Colon (tissue), 2 donors: ENCODE measurements around the gene CHI3L2.

ENCODE experiments used
- FAIRE-seq: peaks from 2 replicates; lab custom pipeline; 2012; peaks lifted over from hg19 to GRCh38; lab: Jason Lieb, UNC
- donor health status: control.
- donor health status: control.

The CHI3L2 gene

GRCh38 chr1:111252786-111253185 lies 25.3 kb downstream of the CHI3L2 start:
- no peak for FAIRE-seq

DNA sequence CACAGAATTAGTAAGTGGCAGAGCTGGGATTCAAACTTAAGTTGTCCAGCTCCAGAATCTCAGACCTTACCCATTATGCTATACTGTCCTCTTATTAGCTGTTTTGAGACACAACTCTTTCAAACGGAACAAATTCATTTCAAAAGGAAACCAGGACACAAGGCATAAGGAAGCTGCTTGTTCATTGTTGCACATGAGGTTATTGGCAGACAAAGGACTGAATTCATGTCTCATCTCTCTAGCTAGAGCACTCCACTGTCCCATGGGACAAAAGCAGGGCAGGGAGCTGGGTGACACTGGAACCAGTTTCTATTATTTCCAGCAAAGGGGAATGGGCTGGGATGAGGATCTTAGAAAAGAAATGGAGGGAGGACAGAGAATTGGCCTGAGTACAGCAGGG lies 26.4 kb downstream of the CHI3L2 start:
- no peak for FAIRE-seq

DNA sequence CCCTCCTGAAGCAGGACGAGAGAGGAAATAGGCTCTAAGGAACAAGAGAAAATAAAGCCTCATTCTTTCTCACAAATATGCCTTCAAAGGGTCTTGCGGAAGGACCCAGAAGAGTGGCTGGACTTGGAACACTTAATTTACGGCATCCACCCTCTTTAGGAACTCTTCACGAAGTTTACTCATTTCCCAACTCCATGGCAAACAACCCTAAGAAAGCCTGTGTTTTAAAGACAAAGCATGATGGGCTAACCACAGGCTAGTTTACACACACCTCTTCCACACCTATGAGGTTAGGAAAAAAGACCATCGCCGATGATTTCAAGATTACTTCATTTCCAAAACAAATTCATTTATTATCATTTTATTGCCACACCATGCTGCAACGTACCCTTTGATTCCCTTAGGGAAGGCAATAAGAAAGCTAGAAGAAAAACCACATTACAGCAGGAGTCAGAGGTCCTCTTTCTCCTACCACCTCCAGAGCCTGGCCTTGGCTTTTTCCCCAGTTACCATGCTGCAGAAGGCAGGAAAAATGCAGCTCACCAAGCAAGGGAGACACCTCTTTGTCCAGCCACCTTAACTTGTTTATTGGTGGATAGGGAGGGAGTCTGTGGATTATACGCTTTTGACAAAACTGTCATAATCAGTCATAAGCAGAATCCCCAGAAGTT lies 29.6 kb downstream of the CHI3L2 start:
- no peak for FAIRE-seq

DNA sequence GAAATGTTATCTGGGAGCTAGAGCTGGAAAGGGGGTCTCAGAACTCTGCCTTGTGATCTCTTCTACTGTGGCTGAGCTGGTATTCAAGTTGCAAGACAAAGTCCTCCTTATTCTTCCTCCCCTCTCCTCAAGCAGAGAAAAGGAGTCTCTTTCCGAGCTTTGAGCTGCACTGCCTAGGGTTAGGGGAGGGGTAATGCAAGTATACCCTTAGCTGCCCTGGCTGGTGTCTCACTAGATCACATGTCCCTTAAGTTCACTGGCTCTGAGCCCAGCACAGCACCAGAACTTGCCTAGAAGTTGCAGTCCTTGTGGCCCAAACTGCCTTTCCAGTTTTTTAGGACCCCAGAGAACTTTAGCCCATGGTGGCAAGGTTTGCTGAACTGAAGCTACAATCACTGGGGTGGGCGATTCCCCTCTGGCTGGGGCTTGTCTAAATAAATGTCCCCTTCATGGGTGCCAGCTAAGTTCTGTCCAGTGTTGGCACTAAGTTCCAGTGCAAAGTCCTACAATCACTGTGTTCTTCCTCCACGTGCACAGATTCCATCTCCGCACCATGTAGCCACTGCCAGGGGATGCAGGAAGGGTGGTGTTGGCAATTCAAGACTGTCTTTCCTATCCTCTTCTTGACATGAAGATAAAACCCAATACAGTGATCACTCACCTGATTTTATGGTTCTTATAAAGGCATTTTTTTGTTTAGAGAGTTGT lies 40.4 kb downstream of the CHI3L2 start:
- no peak for FAIRE-seq

GRCh38 chr1:111269825-111270406 lies 42.4 kb downstream of the CHI3L2 start:
- FAIRE-seq: no peak

DNA sequence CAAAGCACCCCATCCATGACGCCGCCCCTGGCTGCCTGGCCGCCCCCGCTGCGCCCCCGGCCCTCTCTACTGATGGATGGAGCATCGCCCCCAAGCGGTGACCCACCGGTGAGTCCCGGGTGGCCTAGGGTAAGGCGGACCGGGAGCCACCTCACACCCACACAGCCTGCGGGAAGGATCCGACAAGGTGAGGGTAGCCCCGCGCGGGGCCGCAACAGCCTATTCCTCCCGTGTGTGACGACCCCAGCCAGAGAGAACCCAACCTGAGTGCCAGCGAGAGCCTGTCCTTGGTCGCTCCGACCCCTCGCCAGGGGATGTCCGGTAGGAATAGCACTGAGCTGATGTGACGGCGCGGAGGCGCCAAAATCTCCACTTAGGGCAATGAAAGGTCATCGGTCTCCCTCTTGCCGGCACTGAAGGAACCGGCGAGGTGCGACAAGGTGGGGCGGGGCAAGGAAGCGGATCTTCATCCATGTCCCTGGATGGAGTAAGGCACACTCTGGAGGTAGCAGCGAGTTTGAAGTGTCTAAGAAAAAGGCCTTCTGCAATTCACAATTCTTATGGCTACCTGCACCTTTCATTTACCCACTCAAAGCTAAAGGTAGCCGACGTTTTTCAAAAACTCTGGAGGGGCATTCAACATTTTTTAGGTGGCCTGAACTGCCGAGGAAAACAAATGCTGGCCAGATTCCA lies 43.4 kb downstream of the CHI3L2 start:
- FAIRE-seq: no peak

- FAIRE-seq: no peak
Measured at GRCh38 chr1:111271464-111271801, 43.9 kb downstream of the CHI3L2 start.

- FAIRE-seq: no peak
Measured at GRCh38 chr1:111272081-111272480, 44.6 kb downstream of the CHI3L2 start.

DNA sequence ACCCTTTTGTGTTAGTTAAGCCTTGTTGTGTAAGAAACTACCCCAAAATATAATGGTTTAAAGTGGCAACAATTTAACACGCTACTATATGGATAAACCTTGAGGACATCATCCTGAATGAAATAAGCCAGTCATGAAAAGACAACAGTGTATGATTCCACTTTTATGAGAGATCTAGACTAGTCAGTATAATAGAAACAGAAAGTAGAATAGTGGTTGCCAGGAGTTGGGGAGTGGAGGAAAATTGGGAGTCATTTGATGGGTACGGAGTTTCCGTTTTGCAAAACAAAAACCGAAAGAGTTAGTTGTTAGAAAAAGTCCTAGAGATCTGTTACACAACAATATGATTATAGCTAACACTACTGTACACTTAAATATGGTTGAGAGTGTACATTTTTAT lies 47.1 kb downstream of the CHI3L2 start:
- FAIRE-seq: no peak

DNA sequence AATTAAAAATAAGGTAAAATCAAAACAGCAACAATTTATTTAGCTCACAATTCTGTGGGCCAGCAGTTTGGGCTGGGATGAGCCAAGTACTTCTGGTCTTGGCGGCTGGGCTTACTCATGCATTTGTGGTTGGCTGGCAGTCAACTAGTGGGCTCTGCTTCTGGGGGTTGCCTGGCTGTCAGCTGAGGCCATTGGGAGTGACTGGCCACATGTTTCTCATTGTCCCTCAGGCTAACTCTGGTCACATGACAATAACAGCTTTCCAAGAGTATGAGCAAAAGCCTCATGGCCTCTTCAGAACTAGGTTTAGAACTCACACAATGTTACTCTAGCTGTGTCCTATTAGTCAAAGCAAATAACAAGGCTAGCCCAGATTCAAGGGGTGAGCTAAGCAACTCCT lies 47.6 kb downstream of the CHI3L2 start:
- no peak for FAIRE-seq

DNA sequence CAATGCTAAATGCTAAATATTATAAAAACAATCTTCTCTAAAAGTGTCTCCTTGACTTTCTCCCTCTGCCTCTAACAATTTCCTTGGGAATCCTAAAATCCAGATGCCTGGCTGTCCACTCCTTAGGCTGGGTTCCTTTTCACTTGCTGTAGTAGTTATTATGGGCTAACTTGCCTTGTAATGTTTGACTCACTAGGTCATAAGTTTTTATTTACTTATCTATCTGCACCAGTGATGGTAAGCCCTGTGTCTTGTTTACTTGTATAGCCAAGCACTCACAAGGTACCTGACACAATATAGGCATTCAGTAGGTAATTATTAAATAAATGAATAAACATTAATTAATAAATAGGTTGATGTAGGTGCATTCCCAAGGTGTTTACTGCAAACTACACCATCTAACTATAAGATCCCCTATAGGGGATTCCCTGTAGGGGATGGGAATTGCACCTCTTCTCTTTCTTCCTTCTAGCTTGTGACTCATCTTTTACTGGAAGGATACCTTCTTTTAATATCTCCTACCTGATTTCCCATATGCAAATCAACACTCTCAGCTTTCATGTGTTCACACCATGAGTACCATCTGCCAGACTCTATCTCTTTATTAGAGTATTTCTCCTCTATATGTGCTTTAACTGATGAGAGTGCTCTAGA lies 48.4 kb downstream of the CHI3L2 start:
- no peak for FAIRE-seq

DNA sequence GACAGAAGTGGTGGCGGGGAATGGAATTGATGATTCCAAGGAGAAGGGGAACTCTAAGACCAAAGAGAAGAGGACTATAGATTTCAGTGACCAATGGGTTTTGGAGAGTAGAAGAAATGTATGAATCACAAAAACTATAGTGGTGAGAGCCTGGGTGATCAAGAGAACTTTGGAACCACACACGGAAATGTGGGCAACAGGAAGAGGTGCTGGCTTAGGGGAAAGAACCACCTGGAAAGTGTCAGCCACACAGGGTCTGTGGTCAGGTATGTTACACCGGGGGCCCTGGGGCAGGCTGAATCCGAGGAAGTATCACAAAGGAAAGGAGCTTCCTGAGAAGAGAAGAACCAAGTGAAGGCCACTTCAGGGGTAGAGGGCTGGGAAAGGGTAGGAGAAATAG lies 51.6 kb downstream of the CHI3L2 start:
- no peak for FAIRE-seq

DNA sequence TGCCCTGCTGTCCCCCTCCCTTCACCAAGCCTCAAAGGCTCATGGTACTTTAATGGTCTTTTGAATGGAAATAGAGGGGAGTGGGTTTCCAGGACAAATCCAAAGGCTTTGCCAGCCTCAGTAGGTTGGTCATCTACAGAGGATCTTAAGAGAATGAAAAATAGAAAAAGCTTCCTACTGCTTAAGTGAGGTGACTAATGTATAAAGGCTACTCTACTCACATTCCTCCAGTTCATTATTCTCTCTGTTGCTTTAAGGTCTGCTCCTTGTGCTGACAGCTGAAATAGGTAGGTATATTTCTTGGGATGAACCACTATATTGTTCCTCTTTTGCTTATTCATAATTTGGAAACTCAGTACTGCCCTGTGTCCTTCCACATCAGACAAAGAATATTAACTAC lies 52.8 kb downstream of the CHI3L2 start:
- FAIRE-seq: no peak

DNA sequence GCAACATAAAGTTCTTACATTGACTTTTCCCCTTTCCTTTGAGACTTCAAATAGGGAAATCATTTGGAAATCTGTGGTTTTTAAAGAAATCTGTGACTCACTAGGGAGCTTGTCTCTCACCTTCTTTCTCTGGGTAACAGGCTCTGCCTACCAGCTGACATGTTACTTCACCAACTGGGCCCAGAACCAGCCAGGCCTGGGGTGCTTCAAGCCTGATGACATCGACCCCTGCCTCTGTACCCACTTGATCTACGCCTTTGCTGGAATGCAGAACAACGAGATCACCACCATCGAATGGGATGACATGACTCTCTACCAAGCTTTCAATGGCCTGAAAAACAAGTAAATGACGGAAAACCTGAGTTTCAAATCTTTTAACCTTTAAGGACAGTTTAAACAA lies 53.9 kb downstream of the CHI3L2 start:
- no peak for FAIRE-seq

DNA sequence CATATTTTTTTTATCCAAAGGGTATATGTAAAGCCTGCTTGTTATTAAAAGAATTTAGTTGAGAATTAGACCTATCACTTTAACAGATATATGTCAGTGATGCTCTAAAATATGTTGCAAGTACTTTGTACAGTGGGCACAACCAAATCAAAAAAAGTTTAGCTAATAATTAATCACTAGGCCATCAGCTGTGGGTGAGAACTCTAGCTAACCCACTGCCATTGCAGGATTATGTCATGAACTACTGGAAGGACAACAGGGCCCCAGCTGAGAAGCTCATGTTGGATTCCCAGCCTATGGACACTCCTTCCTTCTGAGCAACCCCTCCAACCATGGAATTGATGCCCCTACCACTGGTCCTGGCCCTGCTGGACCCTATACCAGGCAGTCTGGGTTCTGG lies 56.3 kb downstream of the CHI3L2 start:
- FAIRE-seq: no peak

GRCh38 chr1:111285879-111286278 lies 58.4 kb downstream of the CHI3L2 start:
- FAIRE-seq: no peak

DNA sequence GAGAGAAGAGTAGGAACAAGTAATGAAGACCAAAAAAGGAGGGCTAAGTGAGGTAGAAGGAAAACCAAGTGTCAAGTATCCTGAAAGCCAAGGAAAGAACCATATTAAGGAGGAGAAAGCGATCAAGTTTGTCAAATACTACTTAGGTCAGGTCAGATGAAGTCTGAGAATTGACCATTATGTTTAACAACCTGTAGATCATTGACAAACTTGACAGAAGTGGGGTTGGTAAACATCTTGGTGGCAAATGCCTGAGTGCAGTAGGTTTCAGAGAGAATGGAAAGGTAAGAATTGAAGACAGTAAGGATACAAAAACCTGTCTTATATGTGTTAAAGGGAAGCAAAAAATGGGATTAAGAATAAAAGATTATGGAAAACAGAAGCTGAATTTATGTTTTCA lies 59.4 kb downstream of the CHI3L2 start:
- FAIRE-seq: no peak

DNA sequence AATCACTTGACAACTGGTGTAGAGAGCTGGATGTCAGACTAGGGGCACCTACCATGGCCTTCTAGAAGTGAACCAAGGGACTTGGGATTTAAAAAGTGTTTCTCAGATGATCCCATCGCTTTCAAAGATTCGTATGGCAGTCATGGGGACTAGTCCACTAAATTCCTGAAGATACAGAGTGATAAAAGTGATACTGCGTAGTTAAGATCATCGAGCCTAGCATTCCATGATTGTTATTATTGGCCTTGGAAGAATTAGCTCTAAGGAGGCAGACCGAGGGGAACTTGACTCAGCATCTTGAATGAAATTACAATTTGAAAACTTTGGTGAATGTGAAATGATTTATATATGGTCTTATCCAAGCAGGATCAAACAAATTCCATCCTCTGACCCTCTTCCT lies 61.9 kb downstream of the CHI3L2 start:
- FAIRE-seq: no peak

DNA sequence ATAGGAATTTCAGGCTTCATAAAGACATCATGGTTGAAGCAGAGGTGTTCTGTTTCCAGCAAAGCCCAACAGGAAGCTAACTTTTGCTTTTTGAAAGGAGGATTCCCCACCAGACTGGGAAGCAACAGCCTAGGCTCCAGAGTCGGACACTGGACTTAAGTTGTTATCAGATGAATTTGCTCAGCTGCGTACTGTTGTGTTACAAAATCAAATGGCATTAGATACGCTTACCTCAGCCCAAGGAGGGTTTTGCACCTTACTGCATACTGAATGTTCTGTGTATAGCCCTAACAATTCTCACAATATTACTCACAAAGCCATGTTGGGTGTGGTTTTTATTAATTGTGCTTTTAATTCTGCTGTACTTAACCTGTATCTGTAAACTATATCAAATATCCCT lies 62.6 kb downstream of the CHI3L2 start:
- FAIRE-seq: no peak

DNA sequence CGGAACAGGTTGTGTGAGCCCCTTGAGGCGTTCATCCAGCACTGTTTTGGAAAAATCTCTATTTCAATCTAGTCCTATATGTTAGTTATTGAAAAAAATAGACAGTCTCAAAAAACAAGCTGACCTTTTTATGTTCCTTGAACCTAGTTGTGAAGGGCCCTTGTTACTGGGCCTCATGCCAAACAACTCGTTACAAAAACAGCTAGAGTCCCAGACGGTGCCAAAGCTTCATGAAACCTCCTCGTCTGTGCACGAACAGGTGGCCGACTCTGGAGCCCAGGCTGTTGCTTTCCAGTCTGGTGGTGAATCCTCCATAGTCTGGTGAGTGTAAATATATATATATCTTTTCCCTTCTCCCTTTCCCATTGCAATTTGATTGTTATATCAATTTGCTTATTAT lies 63.1 kb downstream of the CHI3L2 start, which contains the start of gene CHIA:
Gene CHIA, plus strand, starts transcription at position 222 of the 400 bp plus-strand sequence. CDS start 19,617 bp downstream, outside the sequence.
- no peak for FAIRE-seq
